C4-2B (cell line): ENCODE measurements around the gene TAAR8.

Source experiments
- ZFX ChIP-seq: fragments of 450-650 bp; IDR thresholded peaks from 2 replicates; pipeline ENCODE4 v1.6.1; 2017
- TF ChIP-seq, protein P1 (sequence below): fragments of 450-650 bp; conservative IDR thresholded peaks from 2 replicates; pipeline ENCODE4 v1.5.1; 2017; ENCODE audit warnings: mild to moderate bottlenecking

DNA sequence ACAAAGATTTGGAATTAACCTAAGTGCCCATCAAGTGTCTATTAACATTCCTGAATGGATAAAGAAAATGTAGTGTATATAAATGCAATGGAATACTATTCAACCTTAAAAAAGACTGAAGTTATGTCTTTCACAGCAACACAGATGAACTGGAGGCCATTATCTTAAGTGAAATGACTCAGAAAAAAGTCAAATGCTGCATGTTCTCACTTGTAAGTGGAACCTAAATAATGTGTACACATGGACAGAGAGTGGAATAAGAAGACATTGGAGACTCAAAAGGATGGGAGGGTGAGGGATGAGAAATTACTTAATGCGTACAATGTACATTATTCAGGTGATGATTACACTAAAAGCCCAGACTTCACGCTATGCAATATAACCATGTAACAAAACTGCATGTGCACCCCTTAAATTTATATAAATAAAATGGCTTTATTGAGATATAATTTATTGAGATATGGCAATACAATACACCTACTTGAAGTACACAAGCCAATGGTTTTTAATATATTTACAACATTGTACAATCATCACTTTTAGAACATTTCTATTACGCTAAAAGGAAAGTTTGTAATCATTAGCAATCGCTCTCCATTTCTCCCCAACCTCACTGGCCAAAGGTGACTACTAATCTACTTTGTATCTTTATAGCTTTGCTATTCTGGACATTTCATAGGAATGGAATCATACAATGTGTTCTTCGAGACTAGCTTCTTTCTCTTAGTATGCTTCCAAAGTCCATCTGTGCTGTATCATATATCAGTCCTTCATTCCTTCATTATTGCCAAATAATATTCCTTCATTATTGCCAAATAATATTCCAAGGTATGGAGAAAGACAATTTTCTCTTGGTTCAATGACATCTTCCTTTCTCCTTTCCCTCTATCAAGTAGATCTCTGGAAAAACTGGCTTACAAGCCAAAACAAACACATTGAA, 45.3 kb upstream of the TAAR8 start:
- TF ChIP-seq, protein P1, sequence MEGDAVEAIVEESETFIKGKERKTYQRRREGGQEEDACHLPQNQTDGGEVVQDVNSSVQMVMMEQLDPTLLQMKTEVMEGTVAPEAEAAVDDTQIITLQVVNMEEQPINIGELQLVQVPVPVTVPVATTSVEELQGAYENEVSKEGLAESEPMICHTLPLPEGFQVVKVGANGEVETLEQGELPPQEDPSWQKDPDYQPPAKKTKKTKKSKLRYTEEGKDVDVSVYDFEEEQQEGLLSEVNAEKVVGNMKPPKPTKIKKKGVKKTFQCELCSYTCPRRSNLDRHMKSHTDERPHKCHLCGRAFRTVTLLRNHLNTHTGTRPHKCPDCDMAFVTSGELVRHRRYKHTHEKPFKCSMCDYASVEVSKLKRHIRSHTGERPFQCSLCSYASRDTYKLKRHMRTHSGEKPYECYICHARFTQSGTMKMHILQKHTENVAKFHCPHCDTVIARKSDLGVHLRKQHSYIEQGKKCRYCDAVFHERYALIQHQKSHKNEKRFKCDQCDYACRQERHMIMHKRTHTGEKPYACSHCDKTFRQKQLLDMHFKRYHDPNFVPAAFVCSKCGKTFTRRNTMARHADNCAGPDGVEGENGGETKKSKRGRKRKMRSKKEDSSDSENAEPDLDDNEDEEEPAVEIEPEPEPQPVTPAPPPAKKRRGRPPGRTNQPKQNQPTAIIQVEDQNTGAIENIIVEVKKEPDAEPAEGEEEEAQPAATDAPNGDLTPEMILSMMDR: no peak
- no peak for TF ChIP-seq ZFX
